Muscle of leg (tissue), 11 donors: ENCODE results near the gene GBA3. TPM values are rescaled to one million over a fixed set of nuclear protein-coding genes. Genes with fewer than 3 reads are reported as not detected.
A peak's percentile ranks its signal among the peaks of the same experiment; 100 is the strongest.

Source experiments
- DNase-seq: peaks from one replicate; pipeline ENCODE4 v3.0.0; 2013
- H3K27ac ChIP-seq: one replicate; pipeline ENCODE4 v1.5.1; 2013; ENCODE audit warnings: mild to moderate bottlenecking, low read length, control low read depth
- H3K27me3 ChIP-seq: one replicate; pipeline ENCODE4 v1.6.1; 2013; ENCODE audit warnings: low read length; ENCODE audit not compliant: control insufficient read depth, insufficient read depth
- H3K36me3 ChIP-seq: one replicate; pipeline ENCODE4 v1.6.1; 2013; ENCODE audit warnings: low read length; ENCODE audit not compliant: control insufficient read depth, insufficient read depth
- H3K4me1 ChIP-seq: one replicate; pipeline ENCODE4 v1.6.1; 2013; ENCODE audit warnings: low read length; ENCODE audit not compliant: control insufficient read depth, insufficient read depth
- H3K4me3 ChIP-seq: one replicate; pipeline ENCODE4 v1.5.1; 2013; ENCODE audit warnings: low read length, control low read depth
- H3K9me3 ChIP-seq: replicated peaks from 2 replicates; pipeline ENCODE4 v1.6.1; 2013; ENCODE audit warnings: low read depth, low read length; ENCODE audit not compliant: control insufficient read depth
- WGBS: methylation state at CpG from one replicate; pipeline ENCODE4 v1.1.5; 2013; ENCODE audit warnings: missing lambda C conversion rate; ENCODE audit not compliant: insufficient coverage; 5-methylcytosine and 5-hydroxymethylcytosine counted together
- polyA plus RNA-seq, 8 donors: library from polyadenylated mRNA; unstranded; fragments of 120-200 nt; gene quantifications; one replicate each; pipeline versions ENCODE4 v1.2.1 to v1.2.3, GENCODE V29; 2013; ENCODE audit warnings: inconsistent platforms in 1 of 8, low replicate concordance in 1 of 8; ENCODE audit not compliant: insufficient read length in 8 of 8, insufficient read depth in 1 of 8
- total RNA-seq: library from RNA; stranded (reverse); fragments of 120-200 nt; gene quantifications from one replicate; pipeline ENCODE4 v1.2.4, GENCODE V29; 2013

GBA3 gene
- total and polyA plus RNA-seq, 9 donors, result 0.07 to 4.8 (median 0.27) TPM

- no peaks in the 10 kb centered on the region for H3K27me3 ChIP-seq
- no peak overlapping the region for H3K4me3 ChIP-seq
- no peaks in the 10 kb centered on the region for H3K9me3 ChIP-seq
- 87% methylated on average over 1 of the region's 1 CpG for WGBS
- peaks cover 4% of the 10 kb centered on the region for H3K4me1 ChIP-seq
- H3K36me3 ChIP-seq, result no peaks in the 10 kb centered on the region
- no peak overlapping the region for H3K27ac ChIP-seq
- no peak for DNase-seq
These were observed 21.8 kb upstream of the GBA3 start for GRCh38 chr4:22670956-22671355.

- no peak overlapping the region for H3K4me3 ChIP-seq
- no peak overlapping the region for H3K27ac ChIP-seq
- no peak for DNase-seq
- H3K36me3 ChIP-seq, result no peaks in the 10 kb centered on the region
- peaks cover 4% of the 10 kb centered on the region for H3K4me1 ChIP-seq
- H3K9me3 ChIP-seq, result no peaks in the 10 kb centered on the region
- no CpG with 5 or more reads among the region's 1 CpG for WGBS
- H3K27me3 ChIP-seq, result no peaks in the 10 kb centered on the region
These were observed 20.2 kb upstream of the GBA3 start for GRCh38 chr4:22672519-22672918.

DNA sequence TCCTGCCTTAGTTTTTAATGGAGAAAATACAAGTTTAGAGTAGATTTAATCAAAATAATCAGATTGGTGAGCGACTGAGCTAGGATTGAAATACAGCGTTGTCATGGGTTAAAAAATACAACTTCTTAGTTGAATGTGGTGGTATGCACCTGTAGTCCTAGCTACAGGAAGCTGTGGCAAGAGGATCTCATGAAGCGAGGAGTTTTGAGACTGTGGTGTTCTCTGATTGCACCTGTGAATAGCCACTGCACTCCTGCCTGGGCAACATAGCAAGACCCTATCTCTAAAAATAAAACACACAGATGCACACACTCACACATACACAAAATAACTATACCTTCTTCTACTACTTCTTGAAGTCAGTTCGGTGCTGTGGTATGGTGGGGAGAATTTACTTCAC lies 19.8 kb upstream of the GBA3 start:
- Histone ChIP-seq H3K4me3 (no peak overlapping the region), H3K4me1 (peaks cover 4% of the 10 kb centered on the region), H3K9me3 (no peaks in the 10 kb centered on the region), H3K27me3 (no peaks in the 10 kb centered on the region), H3K27ac (no peak overlapping the region), H3K36me3 (no peaks in the 10 kb centered on the region)
- DNase-seq, result no peak
- 92% methylated on average over 2 of the region's 4 CpGs for WGBS

DNA sequence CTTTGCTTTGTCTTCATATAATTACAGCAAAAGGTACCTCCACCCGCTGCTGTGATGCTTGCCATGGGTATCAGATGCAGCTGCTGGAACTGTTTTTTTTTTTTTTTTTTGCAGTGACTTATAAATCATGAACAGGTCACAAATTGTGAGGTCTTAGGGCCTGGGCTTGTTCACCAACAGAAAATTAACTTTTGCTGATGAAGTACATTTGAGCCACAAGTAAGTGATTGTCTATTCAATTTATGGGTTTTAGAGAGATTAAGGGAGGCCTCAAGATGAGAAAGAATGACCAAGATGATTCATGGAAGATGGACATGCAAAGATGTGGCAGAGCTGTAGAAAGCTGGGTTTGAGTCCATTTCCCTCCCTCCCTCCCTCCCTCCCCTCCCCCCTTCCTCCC lies 18.0 kb upstream of the GBA3 start:
- H3K4me3 ChIP-seq, result no peak overlapping the region
- no peaks in the 10 kb centered on the region for H3K36me3 ChIP-seq
- H3K27ac ChIP-seq, result no peak overlapping the region
- H3K4me1 ChIP-seq, result peaks cover 3% of the 10 kb centered on the region
- H3K9me3 ChIP-seq, result no peaks in the 10 kb centered on the region
- WGBS, result no CpG with 5 or more reads among the region's 1 CpG
- DNase-seq, result no peak
- no peaks in the 10 kb centered on the region for H3K27me3 ChIP-seq

GRCh38 chr4:22676063-22676462 lies 16.7 kb upstream of the GBA3 start:
- H3K9me3 ChIP-seq, result no peaks in the 10 kb centered on the region
- whole genome bisulfite sequencing, result no CpG with 5 or more reads among the region's 1 CpG
- H3K4me3 ChIP-seq, result no peak overlapping the region

GRCh38 chr4:22677780-22678179 lies 15.0 kb upstream of the GBA3 start:
- Histone ChIP-seq H3K9me3 (no peaks in the 10 kb centered on the region), H3K4me1 (peaks cover 4% of the 10 kb centered on the region), H3K36me3 (no peaks in the 10 kb centered on the region), H3K27ac (no peak overlapping the region), H3K4me3 (no peak overlapping the region), H3K27me3 (no peaks in the 10 kb centered on the region)
- WGBS, result no CpG with 5 or more reads among the region's 1 CpG
- no peak for DNase-seq

More at GRCh38 chr4:22676063-22676462, 16.7 kb upstream of the GBA3 start:
- Histone ChIP-seq H3K36me3 (no peaks in the 10 kb centered on the region), H3K4me1 (peaks cover 4% of the 10 kb centered on the region), H3K27me3 (no peaks in the 10 kb centered on the region), H3K27ac (no peak overlapping the region)
- no peak for DNase-seq

GRCh38 chr4:22678940-22679854 lies 13.5 kb upstream of the GBA3 start:
- WGBS, result no CpG with 5 or more reads among the region's 3 CpGs
- no peaks in the 10 kb centered on the region for H3K27me3 ChIP-seq
- H3K27ac ChIP-seq, result peak overlapping the region; percentile 65
- H3K9me3 ChIP-seq, result no peaks in the 10 kb centered on the region
- no peaks in the 10 kb centered on the region for H3K36me3 ChIP-seq
- peaks cover 4% of the 10 kb centered on the region for H3K4me1 ChIP-seq
- DNase-seq, result peak; percentile 95
- no peak overlapping the region for H3K4me3 ChIP-seq

GRCh38 chr4:22680065-22680642 lies 12.6 kb upstream of the GBA3 start:
- no peaks in the 10 kb centered on the region for H3K27me3 ChIP-seq
- WGBS, result no CpG with 5 or more reads among the region's 4 CpGs
- no peaks in the 10 kb centered on the region for H3K36me3 ChIP-seq
- H3K27ac ChIP-seq, result peak overlapping the region; percentile 65
- no peaks in the 10 kb centered on the region for H3K9me3 ChIP-seq
- peaks cover 4% of the 10 kb centered on the region for H3K4me1 ChIP-seq
- H3K4me3 ChIP-seq, result no peak overlapping the region
- DNase-seq, result peak; percentile 76

DNA sequence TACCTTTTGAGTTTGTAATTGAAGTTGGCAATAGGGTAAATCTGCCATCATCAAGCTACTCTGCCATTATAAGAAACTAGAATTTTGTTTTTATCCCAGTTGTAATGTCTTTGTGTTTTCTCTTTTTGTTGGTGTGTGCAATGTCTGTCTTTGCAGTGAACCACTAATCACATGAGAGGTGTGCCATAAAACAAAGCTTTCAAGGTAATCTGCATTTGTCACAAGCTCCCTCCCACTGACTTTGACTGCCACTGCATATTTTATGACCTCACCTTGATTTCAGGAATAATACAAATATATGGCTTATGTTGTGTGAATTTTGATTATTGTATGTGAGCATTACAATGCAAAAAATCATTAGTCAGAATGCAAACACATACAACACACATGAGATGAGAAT lies 9.0 kb upstream of the GBA3 start:
- H3K4me3 ChIP-seq, result no peak overlapping the region

GRCh38 chr4:22686141-22686540 lies 6.6 kb upstream of the GBA3 start:
- Histone ChIP-seq H3K4me1 (peaks cover 10% of the 10 kb centered on the region), H3K27me3 (no peaks in the 10 kb centered on the region), H3K27ac (no peak overlapping the region), H3K4me3 (no peak overlapping the region), H3K36me3 (no peaks in the 10 kb centered on the region), H3K9me3 (no peaks in the 10 kb centered on the region)
- peak; percentile 74 for DNase-seq
- 16% methylated on average over 3 of the region's 5 CpGs for WGBS

More for the DNA sequence above, 9.0 kb upstream of the GBA3 start:
- Histone ChIP-seq H3K9me3 (no peaks in the 10 kb centered on the region), H3K36me3 (no peaks in the 10 kb centered on the region), H3K27me3 (no peaks in the 10 kb centered on the region), H3K27ac (no peak overlapping the region), H3K4me1 (peaks cover 12% of the 10 kb centered on the region)
- DNase-seq, result no peak
